22Rv1 (cell line): ENCODE results near the gene RND1.

Source experiments
- ZFX ChIP-seq: fragments of 450-650 bp; IDR thresholded peaks from 2 replicates; pipeline ENCODE4 v1.6.1; 2017; ENCODE audit warnings: antibody characterized with exemption, borderline replicate concordance
- TF ChIP-seq, protein P1 (sequence below): fragments of 450-650 bp; IDR thresholded peaks from 2 replicates; pipeline ENCODE4 v1.5.1; 2017; ENCODE audit warnings: mild to moderate bottlenecking

DNA sequence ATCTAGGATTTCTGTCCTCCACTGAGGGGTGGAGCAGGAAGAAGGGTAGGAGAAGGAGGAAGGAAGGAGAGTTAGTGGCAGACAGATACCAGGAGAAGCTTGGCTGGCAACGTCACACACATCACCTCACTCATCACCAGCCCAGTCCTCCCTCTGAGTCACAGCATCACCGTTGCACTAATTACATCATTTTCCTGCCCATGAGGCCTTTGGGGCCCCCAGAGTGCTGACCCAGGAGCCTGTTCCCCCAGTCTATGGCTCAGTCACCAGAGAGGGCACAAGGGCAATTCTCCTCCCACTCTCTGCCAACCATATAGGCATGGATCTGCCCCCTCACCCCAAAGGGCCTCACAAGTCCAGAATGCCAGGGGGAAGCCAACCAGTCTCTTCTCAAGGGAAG lies 4.6 kb downstream of the RND1 start:
- TF ChIP-seq, protein P1, sequence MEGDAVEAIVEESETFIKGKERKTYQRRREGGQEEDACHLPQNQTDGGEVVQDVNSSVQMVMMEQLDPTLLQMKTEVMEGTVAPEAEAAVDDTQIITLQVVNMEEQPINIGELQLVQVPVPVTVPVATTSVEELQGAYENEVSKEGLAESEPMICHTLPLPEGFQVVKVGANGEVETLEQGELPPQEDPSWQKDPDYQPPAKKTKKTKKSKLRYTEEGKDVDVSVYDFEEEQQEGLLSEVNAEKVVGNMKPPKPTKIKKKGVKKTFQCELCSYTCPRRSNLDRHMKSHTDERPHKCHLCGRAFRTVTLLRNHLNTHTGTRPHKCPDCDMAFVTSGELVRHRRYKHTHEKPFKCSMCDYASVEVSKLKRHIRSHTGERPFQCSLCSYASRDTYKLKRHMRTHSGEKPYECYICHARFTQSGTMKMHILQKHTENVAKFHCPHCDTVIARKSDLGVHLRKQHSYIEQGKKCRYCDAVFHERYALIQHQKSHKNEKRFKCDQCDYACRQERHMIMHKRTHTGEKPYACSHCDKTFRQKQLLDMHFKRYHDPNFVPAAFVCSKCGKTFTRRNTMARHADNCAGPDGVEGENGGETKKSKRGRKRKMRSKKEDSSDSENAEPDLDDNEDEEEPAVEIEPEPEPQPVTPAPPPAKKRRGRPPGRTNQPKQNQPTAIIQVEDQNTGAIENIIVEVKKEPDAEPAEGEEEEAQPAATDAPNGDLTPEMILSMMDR = no peak
- no peak for TF ChIP-seq ZFX
